ENCODE measurements around the gene GLI3.

The GLI3 gene

DNA sequence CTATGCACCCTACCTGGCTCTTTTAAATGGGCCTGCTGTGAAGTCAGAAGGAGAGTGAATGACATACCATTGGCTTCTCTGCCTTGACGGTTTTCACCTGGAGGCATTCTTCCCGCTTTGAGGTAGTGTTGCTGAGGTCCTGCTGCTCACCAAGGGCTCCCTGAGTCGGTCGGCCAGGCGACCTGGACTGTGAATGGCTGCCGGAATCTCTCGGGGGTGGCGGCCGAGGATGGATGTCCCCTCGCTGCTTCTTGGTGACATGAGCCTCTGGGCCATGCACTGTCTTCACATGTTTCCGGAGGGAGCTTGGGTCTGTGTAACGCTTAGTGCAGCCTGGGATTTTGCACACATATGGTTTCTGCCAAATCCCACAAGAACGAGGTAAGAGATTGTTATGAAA is 264.7 kb downstream of the GLI3 start:
- DNase-seq (ENCODE audit: low spot score) = no peak

- no peak for DNase-seq (ENCODE audit: low spot score)
Observed at GRCh38 chr7:41971640-41972187, 265.3 kb downstream of the GLI3 start.

GRCh38 chr7:41970941-41971340 is 266.1 kb downstream of the GLI3 start:
- DNase-seq (ENCODE audit: low spot score) = no peak

DNA sequence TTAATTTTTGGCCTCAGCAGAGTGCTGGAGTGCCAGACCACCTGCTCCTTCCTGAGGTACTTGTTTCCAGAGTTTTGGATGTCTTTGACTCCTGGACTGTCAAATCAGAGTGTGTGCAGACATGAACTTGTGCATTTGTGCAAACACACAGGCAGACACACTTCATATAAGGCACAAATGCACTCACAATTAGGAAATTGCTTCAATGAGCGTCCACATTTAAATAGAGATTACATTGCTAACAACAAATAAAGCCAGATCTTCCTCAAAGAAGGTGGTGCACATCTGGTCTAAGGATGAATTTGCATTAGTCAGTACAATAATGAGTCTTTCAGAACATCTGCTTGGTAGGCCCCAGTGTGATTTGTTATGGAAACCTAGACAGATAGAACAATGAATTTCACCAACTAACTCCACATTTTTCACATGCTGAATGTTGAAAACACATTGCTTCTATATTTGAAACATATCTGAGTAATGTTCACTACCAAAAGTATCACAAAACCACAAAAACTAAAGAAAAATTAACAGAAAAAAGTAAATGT is 267.4 kb downstream of the GLI3 start:
- DNase-seq (ENCODE audit: low spot score) = no peak

GRCh38 chr7:41967156-41967555 is 269.9 kb downstream of the GLI3 start:
- no peak for DNase-seq (ENCODE audit: low spot score)

DNA sequence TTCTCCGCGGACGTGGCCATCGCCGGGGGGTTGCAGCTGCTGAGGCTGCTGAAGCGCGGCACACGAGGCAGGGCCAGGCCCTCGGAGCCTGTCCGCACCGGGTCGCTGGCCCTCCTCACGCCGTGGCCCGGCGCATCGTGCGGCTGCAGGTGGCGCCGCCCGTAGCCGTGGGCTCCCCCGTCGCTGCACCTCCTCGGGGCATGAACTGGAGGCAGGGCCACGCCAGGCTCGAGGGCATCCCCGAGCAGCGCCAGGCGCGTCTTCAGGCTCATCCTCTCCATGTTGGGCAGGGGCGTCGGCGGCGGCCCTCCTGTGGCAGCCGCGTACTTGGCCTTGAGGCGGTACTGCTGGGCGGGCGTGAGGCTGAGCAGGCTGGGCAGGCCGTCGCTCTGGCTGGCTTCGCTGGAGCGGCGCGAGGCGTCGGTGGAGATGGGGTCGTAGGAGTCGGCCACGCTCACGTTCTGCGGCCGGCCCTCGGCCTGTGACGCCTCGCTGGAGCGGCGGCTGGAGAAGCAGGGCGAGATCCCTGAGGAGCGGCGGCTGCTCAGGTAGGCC is 271.0 kb downstream of the GLI3 start:
- DNase-seq (ENCODE audit: low spot score) = no peak

DNA sequence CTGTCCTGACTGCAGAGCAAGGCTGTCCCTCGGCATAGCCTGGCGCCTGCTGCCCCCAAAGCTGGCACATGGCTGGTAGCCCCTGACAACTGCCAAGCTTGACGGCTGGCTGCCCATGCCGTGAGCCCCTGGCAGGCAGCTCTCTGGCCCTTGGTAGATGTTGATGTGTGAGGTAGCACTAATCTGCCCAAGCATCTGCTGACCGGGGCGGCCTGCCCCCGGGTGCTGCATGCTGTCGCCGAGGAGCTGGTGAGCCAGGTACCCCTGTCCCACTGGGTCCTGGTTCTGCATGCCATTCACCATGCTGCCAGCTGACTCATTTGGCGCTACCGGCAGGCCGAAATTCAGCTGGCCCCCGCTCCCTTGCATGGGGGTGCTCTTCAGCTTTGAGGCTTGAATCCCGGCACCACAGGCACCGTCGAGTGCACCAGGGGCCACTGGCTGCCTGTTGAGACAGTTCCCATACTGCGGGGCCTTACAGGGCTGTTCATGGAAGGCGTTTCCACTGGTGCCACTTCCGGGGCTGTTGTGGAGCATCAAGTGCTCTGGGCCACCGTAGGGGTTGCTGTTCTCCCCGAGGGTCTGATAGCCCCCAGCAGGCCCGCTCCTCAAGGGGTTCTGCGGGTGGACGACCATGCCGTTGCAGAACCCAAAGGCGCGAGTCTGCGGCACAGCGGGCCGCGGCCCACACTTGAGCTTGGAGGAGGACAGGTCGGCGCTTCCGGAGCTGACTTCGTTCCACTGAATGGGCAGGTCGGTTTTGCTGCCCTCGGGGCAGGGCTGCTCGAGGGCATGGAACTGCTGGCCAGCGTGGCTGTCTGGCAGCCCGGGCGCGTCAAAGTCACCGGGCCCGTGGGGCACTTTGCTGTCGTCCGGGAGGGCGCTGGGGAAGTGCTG is 271.9 kb downstream of the GLI3 start:
- no peak for DNase-seq (ENCODE audit: low spot score)

DNA sequence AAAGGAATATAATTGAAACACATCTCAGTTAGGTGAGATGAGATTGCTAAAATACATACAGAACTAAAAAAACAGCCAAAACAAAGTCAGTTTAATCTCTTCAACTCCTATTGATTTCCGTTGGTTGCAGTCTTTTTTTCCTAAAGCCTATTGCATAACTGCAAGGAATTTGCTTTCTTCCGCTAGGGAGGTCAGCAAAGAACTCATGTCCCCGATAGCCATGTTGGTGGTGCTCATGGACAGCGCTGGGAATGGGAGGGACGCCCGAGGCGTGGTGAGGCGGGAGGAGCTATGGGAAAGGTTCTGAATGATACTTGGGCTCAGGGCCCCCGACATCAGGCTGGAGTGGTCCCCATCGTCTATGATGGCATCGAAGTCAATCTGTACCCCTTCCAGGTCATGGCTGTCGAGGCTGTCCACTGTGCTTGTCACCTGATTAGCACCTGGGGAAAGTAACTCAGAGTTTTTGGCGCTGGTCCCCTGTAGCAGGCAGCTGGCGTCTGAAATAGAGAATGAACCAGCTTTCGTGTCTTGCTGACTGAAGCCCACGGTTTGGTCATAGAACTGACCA is 272.7 kb downstream of the GLI3 start:
- DNase-seq (ENCODE audit: low spot score) = no peak

GRCh38 chr7:41956705-41957104 is 280.3 kb downstream of the GLI3 start:
- DNase-seq (ENCODE audit: low spot score) = no peak

DNA sequence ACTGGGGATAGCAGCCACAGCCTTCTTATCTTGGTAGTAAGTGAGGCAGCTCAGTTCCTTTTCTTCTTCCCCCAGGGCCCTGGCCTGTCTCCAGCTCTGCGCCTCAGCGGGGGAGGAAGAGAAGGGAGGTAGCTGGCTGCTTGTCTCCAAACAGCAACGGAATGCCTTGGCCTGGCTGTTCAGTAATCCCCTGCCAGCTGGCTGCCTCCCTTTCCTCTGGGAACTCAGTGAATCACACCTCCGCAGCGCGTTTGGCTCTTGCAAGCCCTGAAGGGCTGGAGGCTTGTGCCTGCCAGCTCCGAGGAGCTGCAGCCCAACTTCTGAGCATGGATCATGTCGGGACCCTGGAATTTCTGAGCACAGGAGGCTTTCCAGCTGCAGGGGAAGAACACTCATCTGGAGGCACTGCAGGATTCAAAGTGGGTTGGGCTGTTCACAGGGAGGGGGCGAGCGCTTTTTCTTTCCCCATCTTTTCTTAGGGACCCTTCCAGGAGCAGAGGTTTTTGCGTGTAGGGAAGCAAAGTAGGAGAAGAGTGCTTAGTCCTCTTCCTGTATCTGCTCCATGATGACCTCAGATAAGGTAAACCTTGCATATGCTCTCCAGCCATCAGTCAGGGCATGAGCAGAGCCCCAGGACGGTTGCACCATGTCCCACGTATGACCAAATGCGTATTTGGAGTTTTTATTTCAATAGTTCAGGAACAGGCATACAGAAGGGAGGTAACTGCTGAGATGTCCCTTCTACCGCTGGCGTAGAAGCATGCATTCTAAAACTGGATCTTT is 280.9 kb downstream of the GLI3 start:
- no peak for DNase-seq (ENCODE audit: low spot score)

DNA sequence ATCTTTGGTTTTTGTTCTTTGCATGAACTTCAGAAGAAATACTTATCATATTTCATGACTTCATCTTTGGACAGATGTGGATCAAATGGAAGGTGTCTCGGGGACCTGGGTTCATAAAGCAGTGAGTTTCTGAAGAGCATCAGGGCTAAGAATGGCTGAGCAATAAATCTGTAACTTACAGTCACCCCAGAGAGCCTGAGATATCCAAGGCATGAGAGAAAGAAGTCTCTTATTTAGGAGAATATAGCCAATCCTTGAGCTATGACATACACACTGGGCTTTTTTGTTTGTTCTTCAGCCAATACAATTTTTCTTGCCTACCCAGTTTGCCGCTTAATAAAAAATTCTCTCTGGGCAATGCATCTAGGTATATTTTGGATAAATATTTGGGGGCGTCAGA is 281.6 kb downstream of the GLI3 start:
- no peak for DNase-seq (ENCODE audit: low spot score)

GRCh38 chr7:41954976-41955375 is 282.0 kb downstream of the GLI3 start:
- no peak for DNase-seq (ENCODE audit: low spot score)

GRCh38 chr7:41948503-41948902 is 288.5 kb downstream of the GLI3 start:
- DNase-seq (ENCODE audit: low spot score) = no peak

DNA sequence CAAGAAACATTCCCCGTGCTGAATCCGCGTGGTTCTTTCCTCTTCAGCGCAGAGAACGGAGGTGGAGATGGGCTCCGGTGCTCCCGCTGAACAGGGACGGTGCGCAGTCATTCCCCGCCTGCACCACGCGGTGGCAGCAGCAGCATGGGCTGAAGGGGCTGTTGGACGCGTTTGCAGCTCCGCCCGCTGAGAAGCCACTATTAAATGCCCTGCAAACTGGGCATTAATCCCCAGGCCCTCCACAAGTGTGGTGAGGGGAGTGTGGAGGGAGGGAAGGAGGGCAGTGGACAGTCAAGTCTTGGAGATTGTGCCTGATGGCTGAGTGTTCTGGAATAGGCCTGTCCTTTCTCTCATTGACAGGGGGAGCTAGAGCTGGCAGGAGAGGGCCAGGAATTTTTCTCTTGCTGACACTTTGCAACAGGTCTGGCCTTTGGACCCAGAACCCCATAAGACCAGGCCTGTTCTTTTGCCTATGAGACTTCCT is 293.9 kb downstream of the GLI3 start:
- no peak for DNase-seq (ENCODE audit: low spot score)

DNA sequence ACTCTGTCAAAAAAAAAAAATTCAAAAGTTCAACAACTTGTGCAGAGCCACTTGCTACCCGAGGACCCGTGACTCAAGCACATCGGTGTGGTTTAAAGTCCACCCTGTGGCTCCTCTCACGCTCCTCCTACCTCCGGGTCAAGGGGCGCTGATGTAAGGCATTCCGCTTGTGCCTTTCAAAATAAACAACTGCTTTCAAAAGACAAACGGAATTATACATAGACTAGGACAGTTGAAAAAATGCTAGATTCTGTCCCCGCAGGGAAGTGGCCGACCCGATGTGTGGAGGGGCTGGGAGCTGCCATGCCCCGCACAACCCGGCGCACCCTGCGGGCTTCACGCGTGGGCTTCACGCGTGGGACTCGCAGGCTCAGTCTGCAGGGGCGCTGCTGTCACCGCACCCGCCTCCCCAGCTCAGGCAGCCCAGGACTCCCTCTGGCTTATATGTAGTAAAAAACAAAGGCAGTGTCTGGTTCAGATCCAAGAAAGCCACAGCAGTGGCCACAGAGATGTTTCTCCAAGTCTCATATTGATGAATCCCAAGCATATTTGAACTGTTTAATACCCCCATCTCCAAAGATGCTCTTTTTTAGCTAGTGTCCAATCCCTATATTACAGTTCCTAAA is 294.4 kb downstream of the GLI3 start:
- no peak for DNase-seq (ENCODE audit: low spot score)

GRCh38 chr7:41940760-41941343 is 296.2 kb downstream of the GLI3 start:
- peak; percentile 44 for DNase-seq (ENCODE audit: low spot score)

DNA sequence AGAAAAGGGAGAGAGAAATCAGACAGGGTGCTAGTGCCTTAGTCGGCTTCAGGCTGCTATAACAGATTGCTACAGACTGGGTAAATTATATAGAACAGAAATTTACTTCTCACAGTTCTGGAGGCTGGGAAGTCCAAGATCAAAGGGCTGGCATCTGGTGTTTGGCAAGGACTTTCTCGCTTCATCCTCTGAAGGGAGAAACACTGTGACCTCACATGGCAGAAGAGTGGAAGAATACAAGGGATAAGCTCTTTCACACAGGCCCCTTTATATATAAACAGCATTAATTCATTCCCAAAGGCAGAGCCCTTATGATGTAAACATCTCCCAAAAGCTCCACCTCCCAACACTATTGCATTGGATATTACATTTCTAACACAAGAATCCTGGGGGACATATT is 298.6 kb downstream of the GLI3 start:
- no peak for DNase-seq (ENCODE audit: low spot score)

DNA sequence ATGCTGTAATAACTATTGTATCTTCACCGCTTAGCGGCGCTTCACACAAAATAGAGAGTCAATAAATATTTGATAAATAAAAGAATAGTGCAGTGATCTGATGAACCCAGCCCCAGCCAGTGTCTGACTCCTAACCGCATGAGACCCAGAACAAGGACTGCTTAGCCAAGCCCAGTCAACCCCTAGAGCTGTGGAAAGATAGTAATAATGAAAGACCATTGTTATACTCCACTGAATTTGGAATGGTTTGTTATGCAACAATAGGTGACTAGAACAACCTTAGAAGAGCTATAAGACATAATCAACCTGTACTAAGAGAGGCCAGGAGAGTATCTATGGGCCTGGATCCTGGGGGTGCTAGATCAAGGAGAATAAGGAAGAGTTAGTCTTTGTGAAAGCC is 303.6 kb downstream of the GLI3 start:
- DNase-seq (ENCODE audit: low spot score) = no peak

DNA sequence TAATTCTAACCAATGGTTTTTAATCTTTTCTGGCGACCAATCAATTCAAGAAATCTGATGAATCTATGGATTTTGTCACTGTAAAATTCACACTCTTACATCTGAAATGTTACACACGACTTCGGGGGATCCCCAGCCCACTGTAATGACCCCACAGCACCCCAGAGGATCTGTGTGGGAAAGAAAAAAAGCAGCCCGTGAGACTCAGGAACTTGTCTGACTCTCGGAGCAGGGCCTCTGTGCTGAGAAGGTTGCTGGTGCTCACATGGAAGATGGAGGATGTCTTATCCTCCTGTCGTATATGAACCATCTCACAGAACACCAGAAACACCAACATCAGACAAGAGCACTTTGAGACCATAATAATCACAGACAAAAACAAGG is 305.8 kb downstream of the GLI3 start:
- DNase-seq (ENCODE audit: low spot score) = no peak

- DNase-seq (ENCODE audit: low spot score) = no peak
Observed at GRCh38 chr7:41930538-41931262, 306.3 kb downstream of the GLI3 start.
